ENCODE results near the gene APOL6.
A peak's percentile ranks its signal among the peaks of the same experiment; 100 is the strongest.
"Not testable (repeated sequence)": the region's sequence is repeated elsewhere in the genome, so short reads cannot be mapped to it uniquely, and the experiment has no call there.

Gene APOL6

GRCh38 chr22:35664955-35665587 lies 16.8 kb downstream of the APOL6 start:
- FAIRE-seq = no peak
- no peak for DNase-seq (ENCODE audit: extremely low spot score, insufficient read length, low read depth)

- not testable (repeated sequence) for DNase-seq (ENCODE audit: extremely low spot score, insufficient read length, low read depth); FAIRE-seq
Measured at GRCh38 chr22:35666699-35667098, 18.5 kb downstream of the APOL6 start.

- FAIRE-seq (no peak), DNase-seq (ENCODE audit: extremely low spot score, insufficient read length, low read depth) (no peak)
Measured at GRCh38 chr22:35674335-35674734, 26.1 kb downstream of the APOL6 start.

DNA sequence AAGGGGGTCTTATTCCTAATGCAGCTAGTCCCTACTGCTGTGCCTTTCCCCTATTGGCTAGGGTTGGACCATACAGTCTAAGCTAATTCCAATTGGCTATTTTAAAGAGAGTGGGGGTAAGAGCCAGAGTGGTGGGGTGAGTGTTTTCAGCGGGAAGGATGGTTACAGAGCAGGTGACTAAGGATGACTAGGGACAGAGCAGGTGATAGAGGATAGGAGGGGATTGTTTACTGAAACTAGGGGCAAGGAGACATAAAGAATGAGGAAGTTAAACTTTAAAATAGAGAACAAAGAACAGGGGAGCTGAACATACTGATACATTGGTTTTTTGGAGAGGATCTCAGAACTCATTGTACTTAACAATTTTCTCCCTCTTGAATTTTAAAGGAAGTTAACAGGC lies 27.8 kb downstream of the APOL6 start:
- FAIRE-seq = not testable (repeated sequence)

DNA sequence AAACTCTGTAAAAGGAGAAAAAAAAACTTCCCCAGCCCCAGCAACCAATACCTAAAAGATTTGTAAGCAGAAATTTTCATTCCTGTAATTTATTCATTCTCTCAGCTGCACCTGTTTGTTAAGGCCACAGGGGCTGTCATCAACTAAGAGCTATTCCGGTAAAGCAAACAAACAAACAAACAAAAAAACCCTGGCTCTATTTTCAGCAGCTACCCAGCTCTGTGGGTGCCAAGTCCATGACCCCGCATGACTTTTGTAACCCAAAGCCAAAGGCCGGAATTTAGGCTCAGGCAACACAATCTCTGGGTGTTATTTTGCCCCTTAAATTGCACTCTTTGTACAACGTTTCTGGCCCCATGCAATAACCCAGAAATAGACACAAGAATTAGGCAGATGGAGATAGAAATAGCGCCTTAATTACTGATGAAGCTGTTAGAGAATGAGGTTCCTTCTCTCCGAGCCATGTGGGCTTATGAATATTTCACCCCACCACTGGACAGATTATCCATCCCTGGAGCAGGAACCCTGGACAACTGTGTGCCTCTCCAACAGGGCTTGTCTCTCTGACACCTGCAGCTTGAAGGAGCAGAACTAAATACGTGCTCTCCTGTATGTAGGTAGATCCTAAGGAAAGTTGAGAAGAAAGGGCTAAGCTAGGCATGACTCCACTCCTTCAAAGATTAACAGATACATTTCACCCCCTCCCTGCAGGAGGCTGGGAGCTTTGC lies 29.4 kb downstream of the APOL6 start:
- FAIRE-seq (no peak), DNase-seq (ENCODE audit: extremely low spot score, insufficient read length, low read depth) (no peak)

More for the DNA sequence above, 27.8 kb downstream of the APOL6 start:
- not testable (repeated sequence) for DNase-seq (ENCODE audit: extremely low spot score, insufficient read length, low read depth)

DNA sequence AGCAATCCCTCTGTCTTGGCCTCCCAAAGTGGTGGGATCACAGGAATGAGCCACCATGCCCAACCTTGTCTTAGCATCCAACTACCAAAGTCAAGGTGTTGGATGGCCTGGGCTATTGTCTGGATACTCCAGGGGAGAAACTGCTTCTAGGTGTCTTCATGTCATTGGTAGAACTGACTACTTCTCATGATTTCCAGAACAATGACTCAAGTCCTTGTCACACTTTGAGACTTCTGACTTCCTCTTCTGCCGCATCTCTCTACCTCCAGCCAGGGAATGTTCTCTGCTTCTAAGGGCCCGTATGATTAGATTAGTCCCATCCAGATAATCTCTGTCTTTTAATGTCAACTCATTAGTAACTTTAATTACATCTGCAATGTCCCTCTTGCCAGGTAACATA lies 30.6 kb downstream of the APOL6 start:
- DNase-seq (ENCODE audit: extremely low spot score, insufficient read length, low read depth) = no peak
- no peak for FAIRE-seq

DNA sequence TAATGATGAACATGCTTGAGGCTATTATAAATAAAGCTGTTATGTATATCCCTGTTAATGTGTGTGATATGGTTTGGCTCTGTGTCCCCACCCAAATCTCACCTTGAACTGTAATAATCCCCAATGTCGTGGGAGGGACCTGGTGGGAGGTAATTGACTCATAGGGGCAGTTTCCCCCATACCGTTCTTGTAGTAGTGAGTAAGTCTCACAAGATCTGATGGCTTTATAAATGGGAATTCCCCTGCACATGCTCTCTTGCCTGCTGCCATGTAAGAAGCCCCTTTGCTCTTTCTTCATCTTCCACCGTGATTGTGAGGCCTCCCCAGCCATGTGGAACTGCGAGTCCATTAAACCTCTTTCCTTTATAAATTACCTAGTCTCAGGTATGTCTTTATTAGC lies 31.2 kb downstream of the APOL6 start:
- peak; percentile 63 for FAIRE-seq
- not testable (repeated sequence) for DNase-seq (ENCODE audit: extremely low spot score, insufficient read length, low read depth)

GRCh38 chr22:35681454-35682052 lies 33.3 kb downstream of the APOL6 start:
- FAIRE-seq = no peak
- DNase-seq (ENCODE audit: extremely low spot score, insufficient read length, low read depth) = no peak

- DNase-seq (ENCODE audit: extremely low spot score, insufficient read length, low read depth) = no peak
- no peak for FAIRE-seq
Measured at GRCh38 chr22:35683560-35683959, 35.3 kb downstream of the APOL6 start.

GRCh38 chr22:35684270-35684700 lies 36.0 kb downstream of the APOL6 start:
- no peak for FAIRE-seq

GRCh38 chr22:35684732-35685131 lies 36.5 kb downstream of the APOL6 start:
- no peak for DNase-seq (ENCODE audit: extremely low spot score, insufficient read length, low read depth)

More at GRCh38 chr22:35684270-35684700, 36.0 kb downstream of the APOL6 start:
- DNase-seq (ENCODE audit: extremely low spot score, insufficient read length, low read depth) = no peak

DNA sequence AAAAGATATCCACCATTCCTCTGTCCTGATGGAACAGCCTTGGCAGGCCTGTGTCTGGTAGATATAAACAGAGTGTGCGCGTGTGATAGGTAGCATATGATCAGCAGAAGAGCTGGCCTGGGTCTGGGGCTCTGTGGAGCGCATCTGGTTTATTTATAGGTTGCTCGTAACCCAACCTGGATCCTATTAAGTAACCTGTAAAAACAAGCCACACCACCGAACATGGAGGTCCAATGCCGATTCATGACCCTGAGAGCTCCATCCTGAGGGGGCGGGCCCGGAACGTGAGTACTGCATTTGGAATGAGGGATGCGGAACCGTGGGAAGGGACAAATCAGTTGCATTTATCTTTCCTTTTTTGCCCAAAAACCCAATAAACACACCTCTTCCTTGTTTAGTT lies 37.5 kb downstream of the APOL6 start:
- FAIRE-seq (no peak), DNase-seq (ENCODE audit: extremely low spot score, insufficient read length, low read depth) (no peak)

More at GRCh38 chr22:35684732-35685131, 36.5 kb downstream of the APOL6 start:
- FAIRE-seq = no peak

- DNase-seq (ENCODE audit: extremely low spot score, insufficient read length, low read depth) (no peak), FAIRE-seq (no peak)
Measured at GRCh38 chr22:35686298-35686697, 38.1 kb downstream of the APOL6 start.

- FAIRE-seq (no peak), DNase-seq (ENCODE audit: extremely low spot score, insufficient read length, low read depth) (no peak)
Measured at GRCh38 chr22:35687461-35687860, 39.2 kb downstream of the APOL6 start.

- no peak for DNase-seq (ENCODE audit: extremely low spot score, insufficient read length, low read depth)
- no peak for FAIRE-seq
Measured at GRCh38 chr22:35688913-35689675, 40.8 kb downstream of the APOL6 start.

DNA sequence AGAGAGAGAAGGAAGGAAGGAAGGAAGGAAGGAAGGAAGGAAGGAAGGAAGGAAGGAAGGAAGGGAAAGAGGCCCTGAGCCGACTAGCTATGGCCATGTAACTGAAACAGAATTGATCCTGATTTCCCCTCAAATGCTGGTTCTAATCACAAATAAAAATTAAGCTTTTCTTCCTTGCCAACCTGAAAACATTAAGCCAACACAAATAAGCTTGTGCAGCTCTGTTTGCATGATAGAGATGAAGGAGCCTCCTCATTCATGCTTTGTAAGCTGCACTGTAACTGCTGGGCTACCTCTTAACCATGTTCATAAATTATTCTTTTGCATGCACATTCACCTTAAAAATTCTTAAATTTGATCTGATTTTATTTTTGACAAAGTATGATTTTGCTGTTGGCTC lies 41.8 kb downstream of the APOL6 start:
- no peak for DNase-seq (ENCODE audit: extremely low spot score, insufficient read length, low read depth)
- FAIRE-seq = no peak

DNA sequence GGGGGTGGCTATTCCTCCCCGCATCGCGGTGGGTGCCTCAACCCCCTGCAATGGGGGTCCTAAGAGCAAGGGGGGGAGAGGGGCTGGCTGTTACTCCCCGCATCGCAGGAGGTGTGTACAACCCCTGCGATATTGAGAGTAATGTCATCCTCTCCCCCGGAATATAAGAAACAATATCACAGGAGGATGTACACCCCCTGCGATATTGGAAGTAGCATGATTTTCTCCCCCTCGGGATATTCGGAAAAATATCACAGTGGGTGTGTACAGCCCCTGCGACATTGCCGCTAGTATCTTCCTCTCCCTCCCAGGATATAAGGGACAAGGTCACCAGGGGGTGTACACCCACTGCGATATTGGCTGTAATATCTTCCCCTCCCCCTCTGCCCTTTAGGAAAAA lies 47.0 kb downstream of the APOL6 start:
- FAIRE-seq (no peak), DNase-seq (ENCODE audit: extremely low spot score, insufficient read length, low read depth) (no peak)

GRCh38 chr22:35697142-35697541 lies 48.9 kb downstream of the APOL6 start:
- FAIRE-seq = no peak

GRCh38 chr22:35699852-35700251 lies 51.6 kb downstream of the APOL6 start:
- DNase-seq (ENCODE audit: extremely low spot score, insufficient read length, low read depth); FAIRE-seq: not testable (repeated sequence)

More at GRCh38 chr22:35697142-35697541, 48.9 kb downstream of the APOL6 start:
- DNase-seq (ENCODE audit: extremely low spot score, insufficient read length, low read depth) = no peak

- DNase-seq (ENCODE audit: extremely low spot score, insufficient read length, low read depth) (no peak), FAIRE-seq (no peak)
Measured at GRCh38 chr22:35703861-35704584, 55.8 kb downstream of the APOL6 start.
